Activated CD8-positive, alpha-beta memory T cell treated with anti-CD3 and anti-CD28 coated beads for 36 hours (primary cell): Measurements from ENCODE around the gene ACTL6A. TPM values are rescaled to one million over a fixed set of nuclear protein-coding genes. Genes with fewer than 3 reads are reported as not detected.
"Not testable (repeated sequence)": the region's sequence is repeated elsewhere in the genome, so short reads cannot be mapped to it uniquely, and the experiment has no call there.

Source experiments
- CTCF ChIA-PET: fragments of 350-600 bp; sonication (Branson Sonifier 250); formaldehyde crosslinking; loops from one replicate; lab custom pipeline; 2021; ENCODE audit warnings: antibody characterized with exemption; lab: Charles Lee
- POLR2A ChIA-PET: fragments of 350-600 bp; sonication (Branson Sonifier 250); formaldehyde crosslinking; loops from one replicate; lab custom pipeline; 2021; ENCODE audit warnings: antibody characterized with exemption; lab: Charles Lee
- total RNA-seq, 2 experiments: library from RNA; stranded (reverse); gene quantifications; one replicate each; pipeline ENCODE4 v1.2.3, GENCODE V29; 2021

ACTL6A gene
- total RNA-seq: 10 to 100 TPM; 96.8 to 99.1 TPM

DNA sequence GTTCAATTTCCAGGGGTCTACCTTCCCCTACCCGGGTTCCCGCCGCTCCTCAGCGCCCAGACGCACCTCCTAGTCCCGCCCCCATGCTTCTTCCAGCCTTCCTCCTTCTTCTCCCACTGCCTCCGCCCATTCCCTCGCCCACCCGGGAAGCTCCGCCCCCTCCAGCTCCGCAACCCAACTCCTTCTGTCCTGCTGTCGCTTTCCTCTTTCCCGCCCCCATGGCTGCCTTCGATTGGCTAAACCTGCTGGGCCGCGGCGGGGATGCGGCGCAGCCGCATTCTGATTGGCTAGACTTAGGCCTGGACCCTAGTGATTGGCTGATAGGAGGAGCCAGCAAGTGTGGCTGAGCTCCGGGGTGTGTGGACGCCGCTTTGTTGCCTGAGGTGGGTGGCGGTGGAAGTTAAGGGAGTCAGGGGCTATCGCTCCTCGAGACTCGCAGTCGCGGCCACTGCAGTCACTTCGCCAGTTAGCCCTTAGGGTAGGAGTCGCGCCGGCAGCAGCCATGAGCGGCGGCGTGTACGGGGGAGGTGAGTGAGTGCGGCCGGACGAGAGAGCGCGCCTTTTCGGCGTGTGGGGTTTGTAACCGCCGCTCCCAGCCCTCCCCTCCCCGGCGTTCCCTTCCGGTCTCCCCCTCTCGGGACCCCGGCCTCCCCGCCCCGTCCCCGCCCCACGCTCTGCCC lies at the start of gene ACTL6A:
Gene ACTL6A (plus strand): TSS at position 336 of the 680 bp plus-strand sequence. CDS start 167 bp downstream, at position 503.
- CTCF ChIA-PET: interaction anchor here (1.2 kb wide), 1 partner anchor 82 kb away, joined by 3 read pairs; no protein-coding TSS in a partner anchor

GRCh38 chr3:179513862-179514261 lies 48.9 kb upstream of the ACTL6A start:
- ChIA-PET POLR2A (no interaction called here), CTCF (no interaction called here)

More for the DNA sequence above, at the start of gene ACTL6A:
- POLR2A ChIA-PET: interaction anchor here (0.6 to 1.9 kb wide), 6 partner anchors 34 to 414 kb away, joined by 3 to 10 read pairs (median 3); partner anchors contain the start of genes MRPL47, NDUFB5, PIK3CA and ZNF639

DNA sequence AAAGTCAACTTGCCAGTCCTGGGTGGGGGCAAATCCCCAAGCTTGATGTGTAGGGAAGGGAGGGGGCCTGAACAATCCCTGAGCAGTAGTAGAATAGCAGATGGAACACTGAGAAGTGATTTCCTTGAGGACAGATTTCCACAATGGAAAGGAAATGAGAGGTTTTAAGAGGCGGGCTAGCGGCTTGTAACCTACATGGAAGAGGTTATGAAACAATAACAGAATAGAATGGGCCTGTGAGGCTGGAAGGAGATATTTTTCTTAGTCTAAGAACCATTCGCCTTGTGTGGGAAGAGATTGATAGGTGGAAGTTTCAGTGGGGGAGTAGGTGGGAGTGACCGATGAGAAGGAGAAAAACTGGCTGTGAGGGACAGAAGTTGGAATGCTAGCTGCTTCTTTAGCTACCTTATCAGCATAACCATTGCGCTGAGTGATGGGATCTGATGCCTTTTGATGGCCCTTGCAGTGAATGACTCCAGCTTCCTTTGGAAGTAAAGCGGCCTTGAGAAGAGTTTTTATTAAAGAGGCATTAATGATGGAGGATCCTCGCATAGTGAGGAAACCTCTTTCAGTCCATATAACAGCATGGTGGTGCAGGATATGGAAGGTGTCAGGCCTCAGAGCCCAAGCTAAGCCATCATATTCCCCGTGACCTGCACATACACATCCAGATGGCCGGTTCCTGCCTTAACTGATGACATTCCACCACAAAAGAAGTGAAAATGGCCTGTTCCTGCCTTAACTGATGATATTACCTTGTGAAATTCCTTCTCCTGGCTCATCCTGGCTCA lies 46.1 kb upstream of the ACTL6A start:
- POLR2A ChIA-PET, CTCF ChIA-PET: not testable (repeated sequence)

DNA sequence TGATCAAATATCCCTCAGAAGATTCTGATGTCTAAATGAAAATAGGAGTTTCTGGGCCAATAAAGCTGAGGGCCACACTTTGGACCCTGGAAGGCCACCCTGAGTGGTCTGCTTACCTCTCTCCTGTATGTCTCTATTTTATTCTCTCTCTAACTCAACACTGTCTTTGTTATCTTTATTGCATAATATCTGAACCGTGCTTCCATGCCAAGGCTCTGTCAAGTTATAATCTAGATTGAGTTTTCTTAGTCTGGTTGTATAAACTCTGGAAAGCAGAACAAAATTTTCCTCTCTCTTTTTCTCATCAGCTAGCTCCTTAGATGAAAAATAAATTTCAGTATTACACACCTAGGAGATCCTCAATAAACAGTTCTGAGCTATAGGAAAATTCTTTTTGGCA lies 36.2 kb upstream of the ACTL6A start:
- CTCF ChIA-PET: no interaction called here

GRCh38 chr3:179526989-179527391 lies 35.7 kb upstream of the ACTL6A start:
- CTCF ChIA-PET: no interaction called here
- POLR2A ChIA-PET: no interaction called here

More for the DNA sequence above, 36.2 kb upstream of the ACTL6A start:
- POLR2A ChIA-PET: no interaction called here

DNA sequence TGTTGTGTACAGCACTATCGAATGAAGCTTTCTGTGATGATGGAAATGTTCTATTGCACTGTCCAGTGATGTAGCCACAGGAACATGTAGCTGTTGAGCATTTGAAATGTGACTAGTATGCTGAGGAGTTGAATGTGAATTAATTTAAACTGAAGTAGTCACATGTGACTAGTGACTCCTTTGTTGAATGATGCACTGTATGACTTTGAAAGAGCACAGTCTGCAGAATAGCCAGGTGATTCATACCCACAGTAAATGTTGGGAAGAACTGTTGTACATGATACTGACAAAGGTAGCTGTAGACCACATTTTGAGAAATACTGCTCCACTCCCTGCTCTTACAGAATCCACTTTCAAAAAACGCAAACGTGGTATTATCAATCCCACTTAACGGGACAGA lies 34.0 kb upstream of the ACTL6A start:
- CTCF ChIA-PET: no interaction called here
- POLR2A ChIA-PET: no interaction called here

GRCh38 chr3:179531576-179531975 lies 31.1 kb upstream of the ACTL6A start:
- CTCF ChIA-PET: no interaction called here
- POLR2A ChIA-PET: no interaction called here

DNA sequence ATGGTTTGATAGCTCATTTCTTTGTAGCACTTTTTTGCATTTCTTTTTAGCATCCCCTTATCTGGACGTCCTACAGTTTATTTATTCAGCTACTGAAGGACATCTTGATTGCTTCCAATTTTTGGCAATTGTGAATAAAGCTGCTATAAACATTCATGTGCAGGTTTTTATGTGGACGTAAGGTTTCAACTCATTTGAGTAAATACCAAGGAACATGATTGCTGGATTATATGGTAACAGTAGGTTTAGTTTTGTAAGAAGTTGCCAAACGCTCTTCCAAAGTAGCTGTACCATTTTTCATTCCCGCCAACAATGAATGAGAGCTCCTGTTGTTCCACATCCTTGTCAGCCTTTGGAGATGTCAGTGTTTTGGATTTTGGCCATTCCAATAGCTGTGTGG lies 29.5 kb upstream of the ACTL6A start:
- ChIA-PET POLR2A (no interaction called here), CTCF (no interaction called here)

- POLR2A ChIA-PET: no interaction called here
- CTCF ChIA-PET: no interaction called here
Observed at GRCh38 chr3:179536256-179536655, 26.5 kb upstream of the ACTL6A start.

DNA sequence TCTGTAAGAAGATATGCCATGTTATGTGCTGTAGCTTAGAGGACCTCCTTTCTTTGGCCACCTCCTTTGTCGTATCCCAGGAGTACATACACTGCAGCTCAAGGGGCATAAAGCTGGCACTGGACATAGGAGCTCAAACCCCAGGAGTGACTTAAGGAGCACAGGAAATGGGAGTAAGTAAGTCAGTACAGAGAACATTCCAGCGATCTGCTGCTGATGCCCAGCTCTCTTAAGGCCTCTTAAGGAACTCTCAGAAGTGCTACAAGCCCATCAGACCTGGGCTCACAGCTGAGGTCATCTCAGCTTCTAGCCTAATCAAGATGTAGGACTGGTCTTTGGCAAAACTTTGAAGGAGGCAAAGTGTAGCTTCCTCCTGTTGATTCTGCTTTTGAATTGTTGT lies 21.6 kb upstream of the ACTL6A start:
- POLR2A ChIA-PET: interaction anchor here (0.7 kb wide), 1 partner anchor 1633 kb away, joined by 3 read pairs; no protein-coding TSS in a partner anchor
- CTCF ChIA-PET: no interaction called here

GRCh38 chr3:179541596-179541995 lies 21.1 kb upstream of the ACTL6A start:
- ChIA-PET POLR2A (no interaction called here), CTCF (no interaction called here)

- CTCF ChIA-PET: interaction anchor here (0.6 kb wide), 1 partner anchor 15 kb away, joined by 3 read pairs; no protein-coding TSS in a partner anchor
- POLR2A ChIA-PET: no interaction called here
Observed at GRCh38 chr3:179542375-179542774, 20.4 kb upstream of the ACTL6A start.

DNA sequence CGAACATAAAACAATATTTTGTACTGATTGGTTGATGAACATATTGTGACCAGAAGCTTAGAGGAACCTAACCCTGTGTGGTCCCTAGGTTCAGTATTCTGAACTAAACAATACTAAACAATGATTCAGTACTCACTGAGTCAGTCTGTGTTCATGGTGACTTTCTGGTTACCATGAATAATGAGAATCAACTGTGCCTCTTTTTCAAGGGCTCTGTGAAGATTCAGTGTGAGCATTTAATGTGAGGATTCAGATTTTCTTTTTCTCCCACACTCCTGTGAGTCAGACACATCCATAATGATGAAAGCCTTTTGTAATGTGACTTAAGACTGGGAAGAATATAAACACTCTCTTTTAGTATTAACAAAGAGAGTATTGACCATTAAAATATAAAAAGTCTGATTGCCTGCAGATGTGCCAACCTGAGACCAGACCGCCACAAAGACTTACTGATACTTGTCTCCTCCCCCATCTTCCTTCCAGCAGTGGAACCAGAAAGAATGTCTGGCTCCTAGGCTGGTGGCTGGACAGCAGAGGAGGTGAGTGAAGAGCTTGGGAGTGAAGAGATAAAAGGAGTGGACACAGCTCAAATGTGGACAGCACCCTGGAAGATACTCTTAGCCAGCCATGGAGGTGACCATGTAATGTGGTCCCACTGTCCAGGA lies 17.6 kb upstream of the ACTL6A start:
- CTCF ChIA-PET: interaction anchor here (0.6 kb wide), 1 partner anchor 109 kb away, joined by 3 read pairs; no protein-coding TSS in a partner anchor
- POLR2A ChIA-PET: no interaction called here

DNA sequence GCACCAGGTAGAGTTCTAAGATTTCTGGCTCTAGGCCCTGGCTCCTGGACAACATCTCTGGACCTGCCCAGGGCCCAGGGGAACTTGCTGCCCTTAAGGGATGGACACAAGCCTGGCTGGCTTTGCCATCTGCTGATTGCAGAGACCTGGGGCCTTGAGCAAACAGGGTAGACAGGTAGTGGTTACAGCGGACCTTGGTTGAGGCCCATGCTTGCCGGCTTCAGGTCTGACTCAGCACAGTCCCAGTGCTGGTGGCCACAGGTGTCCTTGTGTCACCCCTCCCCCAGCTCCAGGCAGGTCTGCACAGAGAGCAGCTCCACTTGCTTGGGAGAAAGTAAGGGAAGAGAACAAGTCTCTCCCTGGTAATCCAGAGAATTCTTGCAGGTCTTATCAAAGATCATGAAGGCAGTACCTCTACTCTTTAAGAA lies 15.9 kb upstream of the ACTL6A start:
- ChIA-PET POLR2A (no interaction called here), CTCF (no interaction called here)

GRCh38 chr3:179551349-179552105 lies 11.2 kb upstream of the ACTL6A start:
- CTCF ChIA-PET: no interaction called here
- POLR2A ChIA-PET: no interaction called here

GRCh38 chr3:179558742-179559364 lies 3.9 kb upstream of the ACTL6A start:
- ChIA-PET CTCF (no interaction called here), POLR2A (no interaction called here)

GRCh38 chr3:179560791-179561190 lies 1.9 kb upstream of the ACTL6A start:
- ChIA-PET POLR2A (interaction anchor here (0.6 kb wide), 2 partner anchors 212 to 497 kb away, joined by 3 to 8 read pairs; no protein-coding TSS in a partner anchor), CTCF (interaction anchor here (0.9 kb wide), 1 partner anchor 89 kb away, joined by 3 read pairs; no protein-coding TSS in a partner anchor)

DNA sequence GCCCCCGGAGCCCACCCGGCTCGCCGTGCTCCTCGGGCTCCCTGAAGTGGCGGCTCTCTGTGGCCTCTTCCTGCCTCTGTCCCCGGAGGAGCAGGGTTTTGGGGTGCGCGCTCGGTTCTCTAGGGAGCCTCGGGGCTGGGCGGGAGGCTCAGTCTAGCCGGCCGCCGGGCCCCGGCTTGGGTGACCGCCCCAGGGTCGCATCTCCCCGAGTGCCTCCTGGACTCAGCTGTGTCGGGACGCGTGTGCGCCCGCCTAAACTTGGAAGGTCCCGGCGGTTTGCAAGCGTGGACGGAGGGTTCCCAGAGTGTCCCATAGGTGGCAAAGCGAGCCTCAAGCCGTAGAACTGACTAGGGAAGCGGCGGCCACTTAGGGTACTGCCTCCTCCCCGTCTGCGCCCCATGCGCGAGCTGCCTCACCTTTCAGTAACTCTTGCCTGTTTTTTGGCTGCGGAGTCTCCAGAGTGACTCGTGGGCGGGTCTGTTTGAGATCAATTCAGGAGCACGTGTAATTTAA lies 601 bp downstream of the ACTL6A start:
- ChIA-PET CTCF (interaction anchor here (1.2 kb wide), 1 partner anchor 81 kb away, joined by 3 read pairs; no protein-coding TSS in a partner anchor), POLR2A (interaction anchor here (1.2 to 1.9 kb wide), 3 partner anchors 41 to 239 kb away, joined by 3 to 10 read pairs (median 3); partner anchors contain the start of genes MRPL47 and NDUFB5)
